Measurements from ENCODE around the gene TCP10L.
A peak's percentile ranks its signal among the peaks of the same experiment; 100 is the strongest.
"Not testable (repeated sequence)": the region's sequence is repeated elsewhere in the genome, so short reads cannot be mapped to it uniquely, and the experiment has no call there.

Gene TCP10L, protein sequence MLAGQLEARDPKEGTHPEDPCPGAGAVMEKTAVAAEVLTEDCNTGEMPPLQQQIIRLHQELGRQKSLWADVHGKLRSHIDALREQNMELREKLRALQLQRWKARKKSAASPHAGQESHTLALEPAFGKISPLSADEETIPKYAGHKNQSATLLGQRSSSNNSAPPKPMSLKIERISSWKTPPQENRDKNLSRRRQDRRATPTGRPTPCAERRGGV

DNA sequence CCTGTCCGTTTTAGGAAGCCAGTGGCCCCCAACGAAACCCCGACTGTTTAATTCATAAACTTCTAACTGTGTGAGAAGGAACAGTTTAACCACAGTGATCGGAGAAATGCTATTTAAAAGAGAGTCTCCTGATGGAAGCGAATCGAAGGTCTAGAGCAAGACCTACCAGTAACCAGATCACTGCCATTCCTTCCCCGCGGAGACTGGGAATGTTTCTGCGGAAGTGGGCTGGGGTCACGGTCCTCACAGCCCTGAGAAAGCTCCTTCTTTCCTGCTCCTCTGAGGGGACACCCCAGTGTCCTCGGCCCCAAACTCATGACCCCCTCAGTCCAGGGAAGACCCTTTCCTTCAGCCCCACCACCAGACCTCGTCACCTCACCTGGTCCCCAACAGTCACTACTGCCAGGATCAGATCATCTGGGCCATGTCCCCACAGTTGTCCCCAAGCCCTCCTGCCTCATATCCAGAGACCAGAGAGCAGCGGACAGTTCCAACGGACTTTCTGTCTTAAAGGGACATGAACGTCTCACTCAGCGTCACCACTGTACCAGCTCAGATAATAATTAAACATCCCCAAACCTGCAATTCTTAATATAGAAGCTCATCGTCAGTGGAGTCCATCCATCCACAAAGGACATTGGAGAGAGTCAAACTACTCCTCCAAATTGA lies at the start of gene TCP10L:
Gene TCP10L, minus strand, starts transcription at position 482 of the 669 bp plus-strand sequence. CDS start 1,219 bp downstream, outside the sequence.
- Histone ChIP-seq H3K4me3 (no peak within 1 kb of the TSS), H3K27ac (no peak within 1 kb of the TSS)

DNA sequence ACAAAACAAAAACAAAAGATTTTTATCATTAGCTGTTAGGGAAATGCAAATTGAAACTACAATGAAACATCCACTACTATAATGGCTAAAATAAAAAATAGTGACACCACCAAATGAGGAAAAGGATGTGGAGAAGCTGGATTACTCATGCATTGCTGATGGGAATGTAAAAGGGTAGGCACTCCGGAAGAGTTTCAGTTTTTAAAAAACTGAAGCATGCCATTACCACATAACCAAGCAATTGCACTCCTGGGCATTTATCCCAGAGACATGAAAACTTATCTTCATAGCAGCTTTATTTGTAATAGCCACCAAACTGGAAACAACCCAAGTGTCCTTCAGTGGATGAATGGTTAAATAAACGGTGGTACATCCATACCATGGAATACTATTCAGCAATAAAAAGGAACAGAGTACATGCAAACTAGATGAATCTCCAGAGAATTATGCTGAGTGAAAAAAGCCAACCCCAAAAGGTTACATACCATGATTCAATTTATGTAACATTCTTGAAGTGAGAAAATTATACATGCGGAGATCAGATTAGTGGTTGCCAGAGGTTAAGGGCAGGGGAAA lies 41.4 kb upstream of the TCP10L start:
- Histone ChIP-seq H3K27ac (no peak overlapping the region), H3K4me3 (no peak overlapping the region)

DNA sequence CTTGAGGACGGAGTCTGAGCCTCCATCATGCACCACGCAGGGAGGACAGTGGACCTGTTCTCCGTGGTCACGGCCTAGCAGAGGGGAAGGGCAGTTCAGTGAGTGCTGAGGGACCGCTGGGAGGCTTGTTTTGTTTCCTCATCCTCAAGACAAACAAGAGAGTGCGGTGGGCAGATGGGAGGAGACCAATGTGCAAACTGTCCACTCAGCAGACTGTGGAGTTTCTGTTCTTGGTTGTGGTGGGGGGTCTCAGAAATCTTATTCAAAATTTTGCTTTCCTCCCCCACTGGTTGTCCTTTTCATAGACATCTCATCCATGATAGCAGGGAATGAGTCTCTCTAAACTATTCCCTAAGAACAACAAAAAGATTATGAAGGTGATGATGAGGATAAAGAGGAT lies 32.9 kb upstream of the TCP10L start:
- not testable (repeated sequence) for H3K4me3 ChIP-seq, H3K27ac ChIP-seq

DNA sequence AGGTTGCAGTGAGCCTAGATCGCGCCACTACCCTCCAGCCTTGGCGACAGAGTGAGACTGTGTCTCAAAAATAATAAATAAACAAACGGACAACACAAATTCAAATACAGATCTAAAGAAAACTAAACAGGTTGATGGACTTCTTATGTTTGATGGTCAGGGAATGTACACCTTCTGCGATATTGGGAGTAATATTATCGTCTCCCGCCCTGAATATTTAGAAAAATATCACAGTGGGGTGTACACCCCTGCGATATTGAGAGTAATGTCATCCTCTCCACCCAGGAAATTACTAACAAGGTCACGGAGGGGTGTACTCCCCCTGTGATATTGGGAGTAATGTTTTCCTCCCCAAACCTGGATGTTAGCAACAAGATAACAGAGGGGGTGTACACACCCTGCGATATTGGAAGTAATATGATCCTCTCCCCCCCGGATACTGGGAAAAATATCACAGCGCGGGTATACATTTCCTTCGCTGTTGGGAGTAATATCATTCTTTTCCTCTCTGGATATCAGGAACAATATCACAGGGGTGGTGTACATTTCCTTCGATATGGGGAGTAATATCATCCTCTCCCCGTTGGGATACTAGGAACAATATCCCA lies 28.2 kb upstream of the TCP10L start:
- H3K27ac ChIP-seq: peak overlapping the region in 15 of 21 experiments; percentile 83 to 97 (median 91)
- peak overlapping the region; percentile 73 to 96 (median 86) for H3K4me3 ChIP-seq

DNA sequence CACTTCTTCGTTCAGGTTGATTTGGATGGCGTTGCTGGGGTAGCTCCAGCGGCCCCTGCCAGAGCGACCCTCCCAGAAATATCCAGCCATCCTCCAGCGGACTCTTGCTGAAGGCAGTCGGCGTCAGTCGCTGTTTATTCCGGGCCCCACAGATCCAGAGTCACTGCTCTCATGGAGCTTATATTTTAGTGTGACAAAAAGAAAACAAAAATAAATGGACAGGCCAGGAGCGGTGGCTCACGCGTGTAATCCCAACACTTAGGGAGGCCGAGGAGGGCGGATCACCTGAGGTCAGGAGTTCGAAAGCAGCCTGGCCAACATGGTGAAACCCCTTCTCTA lies 27.6 kb upstream of the TCP10L start:
- Histone ChIP-seq H3K27ac (peak overlapping the region; percentile 50 to 97 (median 91)), H3K4me3 (peak overlapping the region; percentile 73 to 96 (median 86))

DNA sequence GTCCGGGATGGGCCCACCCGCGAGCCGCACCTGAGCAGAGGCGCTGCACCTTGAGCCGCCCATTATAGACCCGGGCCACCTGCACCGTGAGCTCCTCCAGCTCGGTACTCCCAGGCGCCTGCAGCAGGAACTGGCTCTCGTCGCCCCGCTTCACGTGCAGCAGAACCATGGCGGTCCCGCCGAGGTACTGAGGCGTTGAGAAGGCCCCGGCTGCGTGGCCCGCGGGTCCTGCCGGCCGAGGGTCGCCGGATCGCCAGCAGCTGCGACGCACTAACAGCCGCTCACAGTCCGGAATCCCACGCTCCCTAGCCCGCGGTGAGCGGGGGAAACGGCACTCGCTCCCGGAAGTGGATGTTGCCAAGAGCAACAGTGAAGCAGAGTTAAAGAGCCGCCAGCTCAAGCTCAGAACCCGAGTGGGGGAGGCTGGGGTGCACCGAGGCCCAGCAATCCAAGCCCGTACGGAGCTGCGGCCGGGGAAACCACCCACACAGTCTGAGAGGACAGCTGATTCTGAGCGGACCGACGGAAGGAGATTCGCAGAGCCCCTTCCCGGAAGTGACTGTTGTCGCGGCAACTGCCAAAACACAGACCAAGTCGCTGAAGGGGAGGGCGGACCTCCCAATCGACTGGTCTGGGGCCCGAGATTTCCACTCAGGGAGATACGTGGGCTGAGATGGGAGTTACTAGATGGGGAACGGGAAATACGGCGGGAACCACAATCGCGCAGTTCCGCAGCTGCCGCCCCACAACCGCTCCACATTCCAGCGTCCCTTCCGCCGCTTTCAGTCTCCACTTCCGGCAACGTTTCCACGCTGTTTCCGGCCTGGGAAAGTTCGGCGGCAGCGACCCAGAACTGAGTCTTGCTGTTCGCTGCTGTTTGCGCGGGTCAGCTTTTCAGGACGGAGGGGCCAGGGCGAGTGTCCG lies 27.0 kb upstream of the TCP10L start, which contains the start of gene CFAP298:
Gene CFAP298, minus strand, starts transcription at position 303 of the 924 bp plus-strand sequence. Its CDS starts 134 bp downstream, at position 169.
- peak within 1 kb of the TSS; percentile 50 to 97 (median 91) for H3K27ac ChIP-seq
- peak within 1 kb of the TSS; percentile 73 to 96 (median 86) for H3K4me3 ChIP-seq

DNA sequence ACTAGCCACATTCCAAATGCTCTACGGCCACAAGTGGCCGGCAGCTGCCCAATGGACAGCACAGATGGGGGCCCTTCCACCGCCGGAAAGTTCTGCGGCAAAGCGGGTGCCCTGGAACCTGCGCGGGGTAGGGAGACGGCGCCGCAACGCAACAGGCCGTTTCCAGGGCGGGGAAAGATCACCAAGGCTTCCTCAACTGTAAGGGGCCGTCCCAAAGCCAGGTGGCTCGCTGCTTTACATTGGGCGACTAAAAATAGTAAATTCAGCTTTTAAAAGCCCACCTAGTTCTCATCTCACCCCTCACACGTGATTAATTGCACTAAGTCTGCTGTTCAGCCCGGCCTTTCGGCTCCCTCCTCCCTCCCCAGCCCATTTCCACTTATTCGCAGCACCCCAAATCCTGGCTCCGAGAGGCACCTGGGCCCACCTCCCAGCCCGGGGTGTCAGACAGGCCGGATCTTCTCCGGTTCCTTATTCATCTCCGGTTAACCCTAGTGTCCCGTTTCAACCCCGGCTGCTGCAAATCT lies 26.2 kb upstream of the TCP10L start:
- Histone ChIP-seq H3K4me3 (peak overlapping the region; percentile 73 to 96 (median 86)), H3K27ac (peak overlapping the region; percentile 50 to 97 (median 91))

DNA sequence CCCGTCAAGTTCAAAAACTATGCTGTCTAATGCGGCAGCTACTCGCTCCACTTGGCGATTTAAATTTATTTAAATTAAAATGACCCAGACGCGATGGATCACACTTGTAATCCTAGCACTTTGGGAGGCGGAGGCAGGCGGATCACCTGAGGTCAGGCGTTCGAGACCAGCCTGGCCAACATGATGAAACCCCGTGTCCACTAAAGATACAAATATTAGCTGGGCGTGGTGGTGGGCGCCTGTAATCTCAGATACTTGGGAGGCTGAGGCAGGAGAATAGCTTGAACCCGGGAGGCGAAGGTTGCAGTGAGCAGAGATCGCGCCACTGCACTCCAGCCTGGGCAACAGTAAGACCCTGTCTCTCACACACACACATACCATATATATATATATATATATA lies 25.6 kb upstream of the TCP10L start:
- Histone ChIP-seq H3K4me3 (peak overlapping the region; percentile 73 to 96 (median 86)), H3K27ac (peak overlapping the region in 1 of 21 experiments; percentile 83)

DNA sequence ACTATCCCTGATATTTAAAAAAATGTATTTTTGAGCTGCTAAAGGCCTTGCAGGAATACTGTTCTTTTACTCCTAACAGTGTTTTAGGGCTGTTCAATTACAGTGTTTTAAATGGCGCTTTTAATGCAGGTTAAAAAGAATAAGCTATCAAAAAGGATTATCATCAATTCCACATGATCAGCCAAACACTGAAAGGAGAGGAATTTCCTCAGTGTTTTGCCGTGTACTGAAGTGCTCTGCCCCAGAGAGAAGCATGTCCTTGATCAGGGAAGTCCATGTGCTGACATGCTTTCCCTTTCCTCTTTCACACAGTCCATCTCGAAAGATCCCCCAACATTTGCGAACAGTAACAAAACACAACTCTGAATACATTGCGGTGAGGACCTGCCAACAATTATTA lies 23.5 kb upstream of the TCP10L start:
- Histone ChIP-seq H3K27ac (no peak overlapping the region), H3K4me3 (no peak overlapping the region)

DNA sequence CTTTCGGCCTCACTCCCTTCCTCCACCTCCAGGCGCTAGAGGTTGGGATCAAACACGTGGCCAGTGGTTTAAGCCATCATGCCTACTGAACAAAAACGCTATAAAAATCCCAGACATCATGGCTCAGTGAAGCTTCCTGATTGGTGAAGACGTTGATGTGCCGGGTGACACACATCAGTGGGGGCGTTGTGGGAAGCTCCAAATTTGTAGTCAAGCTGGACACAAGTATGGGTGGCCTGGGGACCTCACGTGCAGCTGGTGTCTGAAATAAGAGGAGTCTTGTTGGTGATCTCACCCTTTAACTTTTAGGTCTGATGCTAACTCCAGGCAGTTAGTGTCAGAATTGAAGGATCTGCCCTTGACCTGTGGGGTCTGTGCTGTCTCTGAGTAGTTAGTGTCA lies 20.1 kb upstream of the TCP10L start:
- H3K4me3 ChIP-seq: no peak overlapping the region
- no peak overlapping the region for H3K27ac ChIP-seq

DNA sequence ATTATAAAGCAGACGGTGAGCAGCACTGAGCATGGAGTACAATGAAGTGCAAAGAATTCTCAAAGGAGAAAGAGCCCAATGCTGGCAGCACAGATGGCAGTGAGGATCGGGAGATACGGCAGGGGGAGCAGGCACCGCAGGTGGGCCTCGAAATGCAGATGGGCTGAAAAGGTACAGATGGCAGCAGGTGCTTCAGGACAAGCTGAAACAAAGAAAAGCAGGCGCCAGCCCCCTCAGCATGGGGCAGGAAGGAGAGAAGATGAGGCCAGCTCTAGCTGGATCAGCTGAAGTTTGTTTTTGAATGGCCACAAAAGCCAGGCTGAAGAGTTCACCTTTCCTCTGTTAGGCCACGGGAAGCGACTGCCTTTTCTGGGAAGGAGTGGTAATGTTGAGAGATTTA lies 19.1 kb upstream of the TCP10L start:
- Histone ChIP-seq H3K4me3 (no peak overlapping the region), H3K27ac (no peak overlapping the region)

DNA sequence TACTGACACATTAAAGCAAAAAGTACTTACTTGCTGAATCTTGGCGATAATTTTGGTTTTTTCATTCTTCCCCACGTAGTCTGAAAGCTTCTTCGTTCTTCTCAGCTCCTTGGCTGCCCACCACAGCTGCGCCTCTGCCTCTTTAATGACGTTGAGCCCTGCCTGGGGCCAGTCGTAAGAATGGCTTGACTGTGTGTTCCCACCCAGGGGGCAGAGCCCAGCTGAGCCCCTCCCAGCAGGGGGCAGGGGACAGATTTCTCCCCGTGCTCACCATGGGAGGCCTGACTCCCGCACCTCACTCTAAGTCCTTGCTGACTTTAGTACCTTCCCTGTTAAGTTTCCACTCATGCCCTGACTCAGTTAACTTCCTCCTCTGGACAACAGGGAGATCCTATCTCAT lies 17.8 kb upstream of the TCP10L start:
- no peak overlapping the region for H3K27ac ChIP-seq
- H3K4me3 ChIP-seq: no peak overlapping the region

DNA sequence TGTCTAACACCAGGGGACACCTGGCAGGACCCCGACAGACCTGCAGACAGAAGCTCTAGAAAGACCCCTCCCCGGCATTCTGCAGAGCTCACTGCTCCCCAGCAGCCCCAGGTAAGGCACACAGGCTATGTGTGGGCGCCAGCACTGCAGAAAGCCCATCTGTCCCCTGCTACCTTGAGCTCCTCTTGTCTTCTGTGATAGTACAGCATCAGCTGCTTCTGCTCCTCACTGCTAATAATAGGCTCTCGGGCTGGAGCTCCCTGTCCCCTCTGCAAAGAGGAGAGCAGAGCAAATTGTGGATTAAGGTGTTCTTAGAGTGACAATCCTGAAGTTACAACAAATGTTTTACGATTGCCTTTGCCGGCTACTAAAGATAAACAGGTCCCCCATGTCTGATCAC lies 16.8 kb upstream of the TCP10L start:
- no peak overlapping the region for H3K27ac ChIP-seq

DNA sequence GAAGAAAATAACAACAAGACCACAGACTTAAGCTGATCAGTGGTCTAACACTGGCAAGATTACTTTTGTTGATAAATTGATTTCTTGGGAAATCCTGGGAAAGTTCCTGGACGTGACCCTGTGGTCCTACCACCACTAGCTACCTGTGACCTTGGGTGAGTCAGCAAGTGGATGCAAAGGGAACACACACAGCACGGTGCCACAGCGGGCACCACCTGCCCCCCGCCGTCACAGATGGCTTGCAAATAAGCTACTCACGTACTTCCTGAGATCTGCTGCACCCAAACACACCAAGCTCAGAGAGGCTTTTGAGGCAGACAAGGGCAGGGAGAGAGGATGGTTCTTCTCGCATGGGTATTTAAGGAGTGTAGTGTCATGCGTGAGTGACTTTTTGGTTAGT lies 14.2 kb upstream of the TCP10L start:
- H3K27ac ChIP-seq: no peak overlapping the region

More for the DNA sequence above, 16.8 kb upstream of the TCP10L start:
- no peak overlapping the region for H3K4me3 ChIP-seq

DNA sequence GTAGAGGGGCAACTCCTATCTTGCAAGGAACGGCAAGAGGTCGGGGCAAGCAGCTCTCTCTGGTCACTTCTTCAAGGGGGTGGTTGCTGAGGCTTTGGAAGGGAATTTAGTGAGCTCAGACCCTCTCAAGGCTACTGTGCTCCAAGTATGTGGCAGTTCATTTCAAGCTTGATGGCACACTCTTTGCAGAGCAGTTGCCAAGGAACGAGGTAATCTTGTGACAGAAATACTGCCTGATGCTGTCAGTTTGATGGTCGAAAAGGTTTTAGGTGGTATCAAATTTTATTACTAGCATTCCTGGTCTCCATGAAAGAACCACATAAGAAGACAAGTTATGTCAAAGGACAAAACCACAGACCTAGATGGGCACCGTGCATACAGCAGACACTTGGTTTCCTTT lies 13.8 kb upstream of the TCP10L start:
- Histone ChIP-seq H3K4me3 (no peak overlapping the region), H3K27ac (no peak overlapping the region)

More for the DNA sequence above, 14.2 kb upstream of the TCP10L start:
- H3K4me3 ChIP-seq: no peak overlapping the region

DNA sequence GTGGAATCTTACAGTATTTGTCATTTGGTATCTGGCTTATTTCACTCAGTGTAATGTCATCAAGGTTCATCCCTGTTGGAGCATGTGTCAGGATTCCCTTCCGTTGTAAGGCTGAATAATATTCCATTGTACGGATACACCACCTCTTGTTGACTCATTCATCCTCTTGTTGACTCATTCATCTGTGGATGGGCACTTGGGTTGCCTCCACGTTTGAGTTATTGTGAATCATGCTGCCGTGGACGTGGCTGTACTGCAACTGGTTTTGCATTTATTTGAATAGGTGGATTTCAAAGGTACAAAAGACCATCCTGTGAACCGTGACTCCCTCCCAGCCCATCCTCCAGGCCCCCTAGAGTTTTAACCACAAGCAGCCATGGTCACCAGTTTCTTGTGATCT lies 11.9 kb upstream of the TCP10L start:
- Histone ChIP-seq H3K27ac (no peak overlapping the region), H3K4me3 (no peak overlapping the region)

DNA sequence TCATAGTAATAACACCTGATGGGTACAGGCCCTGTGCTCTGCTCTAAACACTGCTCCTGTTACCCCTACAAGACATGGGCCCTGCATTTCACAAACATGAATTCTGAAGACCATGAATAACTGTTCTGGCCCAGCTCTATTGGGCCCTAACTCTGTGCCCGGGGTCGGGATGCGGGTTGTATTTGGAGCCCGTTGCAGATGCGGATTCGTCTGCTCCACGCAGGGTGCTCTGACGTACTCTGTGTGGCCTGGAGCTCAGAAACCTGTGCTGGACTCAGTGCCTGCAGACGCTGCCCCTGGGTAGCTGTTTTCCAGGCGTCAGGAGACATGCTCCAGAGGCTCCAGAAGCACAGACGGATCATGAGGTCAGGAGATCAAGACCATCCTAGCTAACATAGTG lies 10.1 kb upstream of the TCP10L start:
- H3K4me3 ChIP-seq: no peak overlapping the region
- H3K27ac ChIP-seq: no peak overlapping the region

DNA sequence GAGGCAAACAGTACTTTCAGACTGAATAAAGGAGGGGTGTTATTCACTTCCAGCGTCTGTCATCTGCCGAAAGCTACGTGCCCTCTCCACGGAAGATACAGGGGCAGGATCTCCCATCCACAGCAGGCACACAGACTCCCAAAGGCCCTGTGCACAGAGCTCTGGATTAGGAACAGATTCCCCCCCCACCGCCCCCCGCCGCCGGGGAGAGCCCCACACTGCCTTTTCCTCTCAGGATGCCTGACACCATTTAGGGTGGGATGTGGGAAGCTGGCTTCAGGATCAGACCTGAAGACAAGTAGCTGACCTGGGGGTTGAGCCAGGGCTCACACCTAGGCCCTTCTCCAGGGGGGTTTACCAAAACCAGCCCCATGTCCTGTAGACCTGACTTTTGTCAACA lies 8.4 kb upstream of the TCP10L start:
- H3K27ac ChIP-seq: no peak overlapping the region
- H3K4me3 ChIP-seq: no peak overlapping the region

DNA sequence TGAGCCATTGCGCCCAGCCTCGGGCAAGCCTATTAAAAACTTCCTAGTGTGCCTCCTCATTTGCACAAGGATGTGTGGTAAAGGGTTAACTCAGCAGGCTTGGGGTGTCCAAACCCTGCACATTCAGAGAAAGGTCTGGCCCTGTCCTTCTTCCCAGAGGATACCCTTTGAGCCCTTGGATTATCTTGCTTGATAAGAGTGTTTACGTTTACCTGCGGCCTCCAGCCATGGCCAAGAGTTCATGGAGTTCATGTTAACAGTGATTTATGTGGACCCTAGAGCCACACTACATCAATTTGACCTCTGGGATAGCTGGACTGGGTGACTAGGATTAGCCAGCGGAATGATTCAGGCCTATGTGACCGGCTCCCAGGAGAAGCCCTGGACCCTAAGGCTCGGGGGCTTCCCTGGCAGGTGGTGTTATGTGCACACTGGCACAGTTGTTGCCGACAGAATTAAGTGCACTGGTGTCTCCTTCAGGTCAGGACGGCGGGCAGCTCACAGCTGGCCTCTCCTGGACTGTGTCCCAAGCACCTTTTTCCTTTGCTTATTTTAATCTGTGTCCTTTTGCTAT lies 7.7 kb upstream of the TCP10L start:
- no peak overlapping the region for H3K4me3 ChIP-seq
- H3K27ac ChIP-seq: no peak overlapping the region

All from skin epidermis (tissue), 12 donors.